HepG2 (cell line): ENCODE results near the gene G6PD. TPM values are rescaled to one million over a fixed set of nuclear protein-coding genes. Genes with fewer than 3 reads are reported as not detected.
A peak's percentile ranks its signal among the peaks of the same experiment; 100 is the strongest.

Experiments
- CBFB ChIP-seq: sonication (generic); formaldehyde crosslinking; IDR thresholded peaks from 2 replicates; pipeline ENCODE4 v1.4.0; 2020; ENCODE audit warnings: missing genetic modification reagents
- CTCF ChIP-seq: sonication (generic); formaldehyde crosslinking; IDR thresholded peaks from 2 replicates; pipeline ENCODE4 v1.5.0; 2020; ENCODE audit warnings: mild to moderate bottlenecking, missing genetic modification reagents, moderate library complexity
- DPF2 ChIP-seq: sonication (generic); formaldehyde crosslinking; IDR thresholded peaks from 2 replicates; pipeline ENCODE4 v1.4.0; 2020; ENCODE audit warnings: mild to moderate bottlenecking, low read depth, missing genetic modification reagents, borderline replicate concordance
- ESRRA ChIP-seq: sonication (generic); formaldehyde crosslinking; IDR thresholded peaks from 2 replicates; pipeline ENCODE4 v1.5.1; 2020; ENCODE audit warnings: mild to moderate bottlenecking, low read depth, missing genetic modification reagents
- GABPA ChIP-seq, 2 experiments: IDR thresholded peaks; 2 replicates each; pipeline ENCODE4 v1.6.1; 2011 to 2016; ENCODE audit warnings: low read depth in 2 of 2, low read length in 1 of 2, missing biosample characterization in 1 of 2, missing genetic modification characterization in 1 of 2
- HNRNPK ChIP-seq: fragments of 200-400 bp; formaldehyde crosslinking; IDR thresholded peaks from 2 replicates; pipeline ENCODE4 v1.6.1; 2018; ENCODE audit warnings: low read length, low read depth, moderate library complexity, mild to moderate bottlenecking; ENCODE audit not compliant: poor library complexity, severe bottlenecking
- HOXA9 ChIP-seq: sonication (generic); formaldehyde crosslinking; IDR thresholded peaks from 2 replicates; pipeline ENCODE4 v1.8.1; 2022; ENCODE audit warnings: missing genetic modification reagents, mild to moderate bottlenecking, moderate library complexity, borderline replicate concordance
- LBX2 ChIP-seq: sonication (generic); formaldehyde crosslinking; IDR thresholded peaks from 2 replicates; pipeline ENCODE4 v1.5.0; 2020; ENCODE audit warnings: missing genetic modification reagents, mild to moderate bottlenecking, borderline replicate concordance
- MATR3 ChIP-seq: sonication (generic); formaldehyde crosslinking; IDR thresholded peaks from 2 replicates; pipeline ENCODE4 v1.4.0; 2020; ENCODE audit warnings: missing genetic modification reagents
- MXD3 ChIP-seq: IDR thresholded peaks from 2 replicates; pipeline ENCODE4 v1.6.1; 2016; ENCODE audit warnings: mild to moderate bottlenecking, missing biosample characterization, missing genetic modification reagents
- RXRA ChIP-seq: sonication (generic); formaldehyde crosslinking; IDR thresholded peaks from 2 replicates; pipeline ENCODE4 v1.5.1; 2020; ENCODE audit warnings: missing genetic modification reagents
- SALL1 ChIP-seq: sonication (generic); formaldehyde crosslinking; IDR thresholded peaks from 2 replicates; pipeline ENCODE4 v1.8.0; 2022; ENCODE audit warnings: mild to moderate bottlenecking, missing genetic modification reagents
- SOX5 ChIP-seq: IDR thresholded peaks from 2 replicates; pipeline ENCODE4 v1.6.1; 2016; ENCODE audit warnings: borderline replicate concordance
- YY1 ChIP-seq: IDR thresholded peaks from 2 replicates; pipeline ENCODE4 v1.6.1; 2011; ENCODE audit warnings: low read length, low read depth, moderate library complexity, mild to moderate bottlenecking; ENCODE audit not compliant: insufficient read depth, insufficient replicate concordance
- ZEB1 ChIP-seq: IDR thresholded peaks from 2 replicates; pipeline ENCODE4 v1.6.1; 2012; ENCODE audit warnings: mild to moderate bottlenecking, low read depth, inconsistent platforms; ENCODE audit not compliant: insufficient replicate concordance
- ZNF292 ChIP-seq: sonication (generic); formaldehyde crosslinking; IDR thresholded peaks from 2 replicates; pipeline ENCODE4 v1.8.1; 2022; ENCODE audit warnings: mild to moderate bottlenecking, low read depth, missing genetic modification reagents, borderline replicate concordance
- ZNF30 ChIP-seq: sonication (generic); formaldehyde crosslinking; IDR thresholded peaks from 2 replicates; pipeline ENCODE4 v1.5.0; 2020; ENCODE audit warnings: mild to moderate bottlenecking, missing genetic modification reagents
- ZNF460 ChIP-seq: sonication (generic); formaldehyde crosslinking; IDR thresholded peaks from 2 replicates; pipeline ENCODE4 v1.5.1; 2020; ENCODE audit warnings: missing genetic modification reagents, mild to moderate bottlenecking, borderline replicate concordance
- ZNF501 ChIP-seq: sonication (generic); formaldehyde crosslinking; IDR thresholded peaks from 2 replicates; pipeline ENCODE4 v1.5.1; 2020; ENCODE audit warnings: mild to moderate bottlenecking, moderate library complexity, missing genetic modification reagents
- ZNF552 ChIP-seq: sonication (generic); formaldehyde crosslinking; IDR thresholded peaks from 2 replicates; pipeline ENCODE4 v1.9.0; 2022; ENCODE audit warnings: missing genetic modification reagents, mild to moderate bottlenecking, borderline replicate concordance
- ZNF580 ChIP-seq: IDR thresholded peaks from 2 replicates; pipeline ENCODE4 v1.6.1; 2016; ENCODE audit warnings: low read depth, borderline replicate concordance
- ZNF672 ChIP-seq: sonication (generic); formaldehyde crosslinking; IDR thresholded peaks from 2 replicates; pipeline ENCODE4 v1.8.1; 2022; ENCODE audit warnings: missing genetic modification reagents
- ZNF782 ChIP-seq: sonication (generic); formaldehyde crosslinking; IDR thresholded peaks from 2 replicates; pipeline ENCODE4 v1.4.0; 2020; ENCODE audit warnings: missing genetic modification reagents, mild to moderate bottlenecking, borderline replicate concordance
- ZNF883 ChIP-seq: sonication (generic); formaldehyde crosslinking; IDR thresholded peaks from 2 replicates; pipeline ENCODE4 v1.5.1; 2020; ENCODE audit warnings: mild to moderate bottlenecking, missing genetic modification reagents; ENCODE audit errors: not compliant biosample characterization
- polyA plus RNA-seq, 8 experiments: library from polyadenylated mRNA; depleted of rRNA in 3 of 8; stranded (reverse) in 7 of 8; unstranded in 1 of 8; fragments of >200 nt; fragmentation: Illumina TruSeq in 4 of 8; extraction: Trizol in 4 of 8; gene quantifications; 2 replicates each; pipeline versions ENCODE4 v1.2.1 to v1.2.3, GENCODE V29; 2011 to 2016; ENCODE audit warnings: low read depth in 4 of 8, missing spikeins in 1 of 8, mixed read lengths in 1 of 8; ENCODE audit not compliant: insufficient read depth in 1 of 8
- total RNA-seq, 5 experiments: library from RNA; depleted of rRNA; stranded (reverse); fragments of >200 nt; fragmentation: Illumina TruSeq; extraction: Trizol; gene quantifications; 2 replicates each; pipeline ENCODE4 v1.2.3, GENCODE V29; 2016; ENCODE audit warnings: low read depth in 1 of 5
- TF ChIP-seq, protein P1 (sequence below): sonication (generic); formaldehyde crosslinking; IDR thresholded peaks from 2 replicates; pipeline ENCODE4 v1.8.0; 2022; ENCODE audit warnings: mild to moderate bottlenecking, missing genetic modification reagents, borderline replicate concordance

Gene G6PD
- total and polyA plus RNA-seq, 2 of the 13 experiments (the other 11 are each of a cell fraction or from before 2014, with no cell fraction given) = 18.8 to 28.8 TPM

DNA sequence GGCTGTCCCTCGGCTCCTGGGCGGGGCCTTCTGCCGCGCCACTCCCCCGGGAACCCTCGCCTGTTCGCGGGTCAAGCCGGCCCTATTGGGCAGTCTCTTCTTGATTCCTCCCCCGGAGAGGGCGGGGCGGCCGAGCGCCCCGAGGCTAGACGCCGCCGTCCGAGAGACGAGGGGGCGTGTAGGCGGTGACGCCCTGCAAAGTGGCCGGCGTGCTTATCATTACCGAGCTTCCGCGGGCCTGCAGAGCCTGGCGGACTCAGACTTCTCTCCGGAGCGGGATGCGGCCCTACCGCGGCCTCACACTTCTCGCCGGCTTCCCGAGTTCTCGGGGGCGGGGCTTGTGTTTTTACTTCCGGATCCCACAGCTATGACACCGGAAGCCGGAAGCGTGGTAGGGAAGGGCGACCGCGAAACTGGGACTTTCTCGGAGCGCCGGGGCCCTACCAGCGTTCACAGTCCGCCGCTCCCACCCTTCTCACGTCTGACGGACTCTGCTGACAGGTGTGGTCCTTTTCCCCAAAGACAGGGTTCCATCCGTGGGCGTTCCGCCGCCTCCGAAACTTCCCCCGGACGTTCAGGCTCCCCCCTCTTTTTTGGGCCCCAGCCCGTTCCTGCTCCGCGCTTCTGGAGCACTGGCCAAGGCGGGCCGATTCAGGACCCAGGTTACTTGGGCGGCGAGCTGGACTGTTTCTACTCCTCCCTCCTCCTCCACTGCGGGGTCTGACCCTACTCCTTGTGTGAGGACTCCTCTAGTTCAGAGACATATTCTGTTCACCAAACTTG, 790 bp upstream of the G6PD start, which contains the start of gene IKBKG (continued):
- TF ChIP-seq SOX5 (CRISPR knock-in tag) = 0 out of 2 replicates have a peak, but pooled peaks have one; percentile 10
- no peak for TF ChIP-seq YY1
- no peak for TF ChIP-seq ZEB1
- TF ChIP-seq MXD3 (CRISPR knock-in tag) = 0 out of 2 replicates have a peak, but pooled peaks have one; percentile 25
- no peak for TF ChIP-seq ZNF672 (CRISPR knock-in tag)
- no peak for TF ChIP-seq ZNF460 (CRISPR knock-in tag)
- 0 out of 2 replicates have a peak, but pooled peaks have one; percentile 13 for TF ChIP-seq RXRA (CRISPR knock-in tag)
- no peak for TF ChIP-seq CBFB (CRISPR knock-in tag)
- no peak for TF ChIP-seq MATR3 (CRISPR knock-in tag)
- TF ChIP-seq ZNF883 (CRISPR knock-in tag) = no peak
- TF ChIP-seq ZNF552 (CRISPR knock-in tag) = no peak
- no peak for TF ChIP-seq ZNF30 (CRISPR knock-in tag)
- TF ChIP-seq, protein P1, sequence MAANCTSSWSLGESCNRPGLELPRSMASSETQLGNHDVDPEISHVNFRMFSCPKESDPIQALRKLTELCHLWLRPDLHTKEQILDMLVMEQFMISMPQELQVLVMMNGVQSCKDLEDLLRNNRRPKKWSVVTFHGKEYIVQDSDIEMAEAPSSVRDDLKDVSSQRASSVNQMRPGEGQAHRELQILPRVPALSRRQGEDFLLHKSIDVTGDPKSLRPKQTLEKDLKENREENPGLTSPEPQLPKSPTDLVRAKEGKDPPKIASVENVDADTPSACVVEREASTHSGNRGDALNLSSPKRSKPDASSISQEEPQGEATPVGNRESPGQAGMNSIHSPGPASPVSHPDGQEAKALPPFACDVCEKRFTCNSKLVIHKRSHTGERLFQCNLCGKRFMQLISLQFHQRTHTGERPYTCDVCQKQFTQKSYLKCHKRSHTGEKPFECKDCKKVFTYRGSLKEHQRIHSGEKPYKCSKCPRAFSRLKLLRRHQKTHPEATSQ (CRISPR knock-in tag) = no peak
- no peak for TF ChIP-seq GABPA (IDR thresholded peaks at IDR 0.05; ENCODE audit: low read depth, low read length)
- TF ChIP-seq GABPA (CRISPR knock-in tag; IDR thresholded peaks at IDR 0.05; ENCODE audit: low read depth) = peak; percentile 94
- no peak for TF ChIP-seq LBX2
- no peak for TF ChIP-seq ZNF501 (CRISPR knock-in tag)
- TF ChIP-seq ESRRA (CRISPR knock-in tag) = no peak
- peak; percentile 41 for TF ChIP-seq SALL1 (CRISPR knock-in tag)
- 0 out of 2 replicates have a peak, but pooled peaks have one; percentile 44 for TF ChIP-seq ZNF580 (CRISPR knock-in tag)
- TF ChIP-seq ZNF782 (CRISPR knock-in tag) = 0 out of 2 replicates have a peak, but pooled peaks have one; percentile 38
- no peak for TF ChIP-seq CTCF
- TF ChIP-seq HOXA9 (CRISPR knock-in tag) = no peak
- TF ChIP-seq DPF2 (CRISPR knock-in tag) = no peak
- TF ChIP-seq ZNF292 = no peak
- TF ChIP-seq HNRNPK = peak; percentile 84
